Neuronal stem cell (in vitro differentiated cells): ENCODE data around the gene CNOT6.
"Not testable (repeated sequence)": the region's sequence is repeated elsewhere in the genome, so short reads cannot be mapped to it uniquely, and the experiment has no call there.

Experiments used
- DNase-seq: peaks from one replicate; pipeline ENCODE4 v3.0.0-alpha.2; 2013; ENCODE audit warnings: low spot score
- H2AFZ ChIP-seq: one replicate; pipeline ENCODE4 v1.6.1; 2013; ENCODE audit warnings: mild to moderate bottlenecking, low read length, inconsistent platforms
- H2AK5ac ChIP-seq: 2 replicates; pipeline ENCODE4 v1.6.1; 2013; ENCODE audit warnings: low read depth, mild to moderate bottlenecking, inconsistent platforms, low read length, moderate library complexity, mixed read lengths
- H2BK120ac ChIP-seq: 2 replicates; pipeline ENCODE4 v1.6.1; 2013; ENCODE audit warnings: low read depth, mild to moderate bottlenecking, inconsistent platforms, low read length, moderate library complexity, mixed read lengths
- H2BK12ac ChIP-seq: one replicate; pipeline ENCODE4 v1.6.1; 2013; ENCODE audit warnings: low read length, inconsistent platforms
- H2BK15ac ChIP-seq: 2 replicates; pipeline ENCODE4 v1.6.1; 2013; ENCODE audit warnings: mild to moderate bottlenecking, low read length, inconsistent platforms, mixed read lengths
- H2BK5ac ChIP-seq: one replicate; pipeline ENCODE4 v1.6.1; 2013; ENCODE audit warnings: inconsistent platforms, mild to moderate bottlenecking, low read length, moderate library complexity
- H3K14ac ChIP-seq: one replicate; pipeline ENCODE4 v1.6.1; 2013; ENCODE audit warnings: low read length, inconsistent platforms
- H3K18ac ChIP-seq: 2 replicates; pipeline ENCODE4 v1.6.1; 2013; ENCODE audit warnings: low read length, inconsistent platforms
- H3K23ac ChIP-seq: 2 replicates; pipeline ENCODE4 v1.6.1; 2013; ENCODE audit warnings: low read depth, mild to moderate bottlenecking, mixed read lengths, low read length, inconsistent platforms; ENCODE audit not compliant: poor library complexity
- H3K27ac ChIP-seq: replicated peaks from 3 replicates; pipeline ENCODE4 v1.5.1; 2013; ENCODE audit warnings: low read length, inconsistent platforms
- H3K27me3 ChIP-seq, 3 experiments: 2 replicates each; pipeline ENCODE4 v1.6.1; 2013; ENCODE audit warnings: low read length in 3 of 3, mild to moderate bottlenecking in 2 of 3, inconsistent platforms in 1 of 3, low read depth in 1 of 3, mixed read lengths in 1 of 3, moderate library complexity in 1 of 3; ENCODE audit not compliant: control insufficient read depth in 3 of 3, insufficient read depth in 3 of 3
- H3K36me3 ChIP-seq, 2 donors: replicated peaks in 1 of 2; 2 replicates each; pipeline ENCODE4 v1.6.1; 2013; ENCODE audit warnings: low read length in 2 of 2; ENCODE audit not compliant: control insufficient read depth in 2 of 2, insufficient read depth in 2 of 2
- H3K4ac ChIP-seq: 2 replicates; pipeline ENCODE4 v1.6.1; 2013; ENCODE audit warnings: inconsistent platforms, mild to moderate bottlenecking, low read length, moderate library complexity
- H3K4me1 ChIP-seq, 2 donors: 1 replicate in 1 of 2; 2 replicates in 1 of 2; pipeline ENCODE4 v1.6.1; 2013; ENCODE audit warnings: low read length in 2 of 2, low read depth in 1 of 2; ENCODE audit not compliant: control insufficient read depth in 2 of 2, insufficient read depth in 1 of 2
- H3K4me2 ChIP-seq: one replicate; pipeline ENCODE4 v1.6.1; 2013; ENCODE audit warnings: mild to moderate bottlenecking, low read length, inconsistent platforms; ENCODE audit not compliant: insufficient read depth, poor library complexity, severe bottlenecking
- H3K4me3 ChIP-seq, 2 donors: 2 replicates each; pipeline ENCODE4 v1.5.1; 2013; ENCODE audit warnings: low read length in 2 of 2, mild to moderate bottlenecking in 2 of 2, inconsistent platforms in 1 of 2, moderate library complexity in 1 of 2
- H3K79me1 ChIP-seq: one replicate; pipeline ENCODE4 v1.6.1; 2013; ENCODE audit warnings: low read depth, mild to moderate bottlenecking, inconsistent platforms, low read length, moderate library complexity
- H3K9ac ChIP-seq: one replicate; pipeline ENCODE4 v1.6.1; 2013; ENCODE audit warnings: mild to moderate bottlenecking, low read depth, low read length, inconsistent platforms; ENCODE audit not compliant: poor library complexity
- H3K9me3 ChIP-seq, 2 donors: replicated peaks in 1 of 2; 2 replicates each; pipeline versions ENCODE3 to v1.6.1; 2013; ENCODE audit warnings: low read length in 2 of 2, mild to moderate bottlenecking in 2 of 2, inconsistent platforms in 1 of 2, low read depth in 1 of 2, mixed read lengths in 1 of 2, moderate library complexity in 1 of 2; ENCODE audit not compliant: control insufficient read depth in 2 of 2, insufficient read depth in 1 of 2
- H4K8ac ChIP-seq: one replicate; pipeline ENCODE4 v1.6.1; 2013; ENCODE audit warnings: low read depth, mild to moderate bottlenecking, inconsistent platforms, low read length, moderate library complexity
- H4K91ac ChIP-seq: one replicate; pipeline ENCODE4 v1.6.1; 2013; ENCODE audit warnings: low read length, low read depth, mild to moderate bottlenecking, inconsistent platforms; ENCODE audit not compliant: poor library complexity
- WGBS, 2 donors: extraction: QIAGEN DNeasy Blood & Tissue Kit; methylation state at CpG; one replicate each; pipeline ENCODE4 v1.1.7; 2013; ENCODE audit warnings: missing lambda C conversion rate in 2 of 2, mixed read lengths in 1 of 2; ENCODE audit not compliant: insufficient read length in 2 of 2, insufficient replicate concordance in 1 of 2; ENCODE audit errors: extremely low coverage in 2 of 2; 5-methylcytosine and 5-hydroxymethylcytosine counted together

CNOT6 gene

GRCh38 chr5:180458852-180459673 is 35.1 kb upstream of the CNOT6 start:
- H3K9me3 ChIP-seq, result peaks cover 5 to 20% of the 10 kb centered on the region in 2 donors
- not testable (repeated sequence) for H2AK5ac ChIP-seq, H3K79me1 ChIP-seq, H3K4me2 ChIP-seq, H2AFZ ChIP-seq, H3K27me3 ChIP-seq, H3K9ac ChIP-seq, H4K8ac ChIP-seq, H3K14ac ChIP-seq, H2BK5ac ChIP-seq, H3K4ac ChIP-seq, H2BK120ac ChIP-seq, H3K18ac ChIP-seq, DNase-seq, H2BK15ac ChIP-seq, H3K23ac ChIP-seq, H3K27ac ChIP-seq, H2BK12ac ChIP-seq, H3K4me3 ChIP-seq, H4K91ac ChIP-seq, H3K4me1 ChIP-seq, H3K36me3 ChIP-seq
- no CpG with 5 or more reads among the region's 61 CpGs for WGBS, 2 donors

GRCh38 chr5:180459674-180460142 is 34.5 kb upstream of the CNOT6 start:
- H3K36me3 ChIP-seq, H3K27ac ChIP-seq: not testable (repeated sequence)

DNA sequence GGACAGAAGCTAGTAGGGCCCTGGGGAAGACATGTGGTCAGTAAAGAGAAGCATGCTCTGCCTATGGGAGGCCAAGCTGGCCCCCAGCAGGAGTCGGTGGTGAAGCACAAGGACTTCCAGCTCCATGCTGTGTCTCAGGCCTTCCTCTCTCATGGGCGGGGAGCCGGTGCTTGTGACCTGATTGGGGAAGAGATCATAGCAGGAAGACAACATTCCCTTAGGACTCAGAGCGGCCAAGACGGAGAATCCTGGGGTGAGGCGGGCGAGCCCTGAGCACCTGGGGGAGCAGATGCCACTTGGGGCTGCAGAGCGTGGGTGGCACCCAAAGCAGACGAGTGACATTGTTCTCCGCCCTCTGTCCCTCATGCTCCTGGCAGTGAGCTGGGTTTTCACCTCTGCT is 33.3 kb upstream of the CNOT6 start:
- Histone ChIP-seq H2BK5ac (no peak overlapping the region), H3K18ac (peak overlapping the region; percentile 6), H3K27me3 (no peaks in the 10 kb centered on the region), H3K4me1 (no peaks in the 10 kb centered on the region), H2BK120ac (no peak overlapping the region), H4K91ac (no peak overlapping the region), H4K8ac (no peak overlapping the region), H3K9me3 (peaks cover 5 to 20% of the 10 kb centered on the region in 2 donors), H3K79me1 (no peaks in the 10 kb centered on the region), H3K23ac (no peak overlapping the region), H3K4me2 (no peak overlapping the region), H3K27ac (no peak overlapping the region), H3K36me3 (no peaks in the 10 kb centered on the region), H3K4me3 (no peak overlapping the region), H3K4ac (no peak overlapping the region), H2BK15ac (no peak overlapping the region), H2AFZ (no peak overlapping the region), H3K9ac (no peak overlapping the region), H3K14ac (no peak overlapping the region), H2AK5ac (no peak overlapping the region), H2BK12ac (no peak overlapping the region)
- no peak for DNase-seq
- no CpG with 5 or more reads among the region's 10 CpGs for WGBS, 2 donors

More at GRCh38 chr5:180459674-180460142, 34.5 kb upstream of the CNOT6 start:
- H2AFZ ChIP-seq, H3K4me1 ChIP-seq, H3K9ac ChIP-seq, H3K4me2 ChIP-seq, DNase-seq, H2AK5ac ChIP-seq, H3K18ac ChIP-seq, H3K79me1 ChIP-seq, H4K91ac ChIP-seq, H2BK15ac ChIP-seq, H2BK120ac ChIP-seq, H2BK12ac ChIP-seq, H2BK5ac ChIP-seq, H3K4ac ChIP-seq, H3K27me3 ChIP-seq, H3K23ac ChIP-seq, H3K14ac ChIP-seq, H4K8ac ChIP-seq, H3K4me3 ChIP-seq: not testable (repeated sequence)
- H3K9me3 ChIP-seq, result peaks cover 5 to 20% of the 10 kb centered on the region in 2 donors
- no CpG with 5 or more reads among the region's 14 CpGs for WGBS, 2 donors

- Histone ChIP-seq H2BK120ac (no peak overlapping the region), H2BK15ac (no peak overlapping the region), H3K9me3 (peaks cover 5 to 20% of the 10 kb centered on the region in 2 donors)
Observed at GRCh38 chr5:180461303-180461702, 32.9 kb upstream of the CNOT6 start.

More at GRCh38 chr5:180461303-180461702, 32.9 kb upstream of the CNOT6 start:
- H2BK5ac ChIP-seq, result no peak overlapping the region
- no peak overlapping the region for H3K14ac ChIP-seq
- H3K4ac ChIP-seq, result no peak overlapping the region
- H4K91ac ChIP-seq, result no peak overlapping the region
- H3K23ac ChIP-seq, result no peak overlapping the region
- no peak overlapping the region for H2BK12ac ChIP-seq
- no peak overlapping the region for H3K27ac ChIP-seq
- no peaks in the 10 kb centered on the region for H3K79me1 ChIP-seq
- H2AFZ ChIP-seq, result no peak overlapping the region
- WGBS, 2 donors, result no CpG with 5 or more reads among the region's 9 CpGs
- H2AK5ac ChIP-seq, result no peak overlapping the region
- no peak overlapping the region for H3K4me3 ChIP-seq
- H3K9ac ChIP-seq, result no peak overlapping the region
- H3K36me3 ChIP-seq, result no peaks in the 10 kb centered on the region
- H3K4me2 ChIP-seq, result no peak overlapping the region
- no peak overlapping the region for H4K8ac ChIP-seq
- H3K18ac ChIP-seq, result no peak overlapping the region
- no peaks in the 10 kb centered on the region for H3K27me3 ChIP-seq
- DNase-seq, result no peak
- no peaks in the 10 kb centered on the region for H3K4me1 ChIP-seq
